NCI-H1092 treated with DMSO at 0.1 percent for 48 hours (cell line): ENCODE data around the gene JAK3.
A peak's percentile ranks its signal among the peaks of the same experiment; 100 is the strongest.

Experiments
- DNase-seq: peaks from one replicate; lab custom pipeline; 2025; lab: John Stamatoyannopoulos, UW

Gene JAK3

DNA sequence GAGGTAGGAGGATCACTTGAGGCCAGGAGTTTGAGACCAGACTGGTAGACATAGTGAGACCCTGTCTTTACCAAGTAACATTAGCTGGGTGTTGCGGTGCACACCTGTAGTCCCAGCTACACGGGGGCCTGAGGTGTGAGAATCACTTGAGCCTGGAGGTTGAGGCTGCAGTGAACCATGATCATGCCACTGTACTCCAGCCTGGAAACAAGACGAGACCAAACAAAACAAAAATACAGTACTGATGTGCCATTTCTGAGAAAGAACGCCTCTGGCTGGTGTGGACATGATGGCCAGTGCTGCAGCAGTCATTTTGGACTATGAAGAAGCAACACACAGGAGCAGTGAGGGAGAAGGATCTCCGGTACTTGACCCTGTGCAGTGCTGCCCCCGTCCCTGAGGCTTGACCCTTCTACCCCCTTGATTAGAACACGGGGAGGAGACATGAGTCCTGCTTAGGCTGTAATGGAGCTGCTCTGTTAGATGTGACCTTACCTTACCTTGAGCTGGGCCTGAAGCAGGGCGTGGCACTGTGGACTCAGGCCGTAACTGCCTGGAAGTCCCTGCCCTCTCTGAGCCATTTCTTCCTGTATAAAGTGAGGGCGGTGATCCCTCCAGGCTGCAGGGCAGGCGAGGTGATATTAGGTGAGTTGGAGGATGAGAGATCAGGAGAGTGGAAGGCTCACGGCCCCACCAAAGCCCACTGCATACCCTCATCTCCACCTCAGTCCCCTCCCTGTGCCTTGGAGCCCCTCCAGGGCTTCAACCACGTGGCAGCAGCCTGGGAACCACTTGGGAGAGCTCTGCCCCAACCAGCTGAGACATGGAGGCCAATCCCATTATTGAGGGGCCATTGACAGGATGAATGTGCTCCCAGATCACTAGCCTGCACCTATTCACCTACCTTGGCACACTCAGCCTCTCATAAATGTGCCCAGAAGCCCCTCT, 17.9 kb upstream of the JAK3 start:
- no peak for DNase-seq

DNA sequence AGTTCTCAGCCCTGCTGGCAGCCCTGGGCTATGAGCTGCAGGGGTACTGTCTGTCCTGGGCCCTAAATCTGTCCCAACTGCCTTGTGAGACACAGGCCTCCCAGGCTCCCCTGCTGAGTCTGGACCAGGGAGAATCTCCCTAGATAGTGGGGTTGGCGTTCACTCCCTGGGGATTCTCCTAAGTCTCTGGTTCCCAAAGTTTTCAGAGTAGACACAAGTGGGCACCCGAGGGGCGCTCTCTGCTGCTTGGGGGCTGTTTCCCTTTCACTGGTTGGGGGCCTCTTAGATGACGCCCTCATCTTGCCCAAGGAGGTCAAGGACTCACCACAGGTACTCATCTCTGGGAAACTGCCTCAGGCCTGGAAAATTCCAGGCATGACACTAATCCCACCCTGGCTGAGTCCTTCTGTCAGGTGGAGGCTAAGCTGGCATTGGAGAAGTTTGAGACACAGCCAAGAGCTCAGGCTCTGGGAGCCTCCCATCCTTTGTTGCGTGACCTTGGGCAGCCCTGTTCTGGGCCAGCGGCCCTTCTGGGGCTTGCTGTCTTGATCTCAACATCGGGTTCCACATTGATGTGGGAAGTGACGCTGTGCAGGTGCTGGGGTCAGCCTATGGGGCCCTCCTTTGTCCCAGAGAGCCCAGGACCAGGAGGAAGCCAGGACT, 15.9 kb upstream of the JAK3 start:
- DNase-seq, result no peak

DNA sequence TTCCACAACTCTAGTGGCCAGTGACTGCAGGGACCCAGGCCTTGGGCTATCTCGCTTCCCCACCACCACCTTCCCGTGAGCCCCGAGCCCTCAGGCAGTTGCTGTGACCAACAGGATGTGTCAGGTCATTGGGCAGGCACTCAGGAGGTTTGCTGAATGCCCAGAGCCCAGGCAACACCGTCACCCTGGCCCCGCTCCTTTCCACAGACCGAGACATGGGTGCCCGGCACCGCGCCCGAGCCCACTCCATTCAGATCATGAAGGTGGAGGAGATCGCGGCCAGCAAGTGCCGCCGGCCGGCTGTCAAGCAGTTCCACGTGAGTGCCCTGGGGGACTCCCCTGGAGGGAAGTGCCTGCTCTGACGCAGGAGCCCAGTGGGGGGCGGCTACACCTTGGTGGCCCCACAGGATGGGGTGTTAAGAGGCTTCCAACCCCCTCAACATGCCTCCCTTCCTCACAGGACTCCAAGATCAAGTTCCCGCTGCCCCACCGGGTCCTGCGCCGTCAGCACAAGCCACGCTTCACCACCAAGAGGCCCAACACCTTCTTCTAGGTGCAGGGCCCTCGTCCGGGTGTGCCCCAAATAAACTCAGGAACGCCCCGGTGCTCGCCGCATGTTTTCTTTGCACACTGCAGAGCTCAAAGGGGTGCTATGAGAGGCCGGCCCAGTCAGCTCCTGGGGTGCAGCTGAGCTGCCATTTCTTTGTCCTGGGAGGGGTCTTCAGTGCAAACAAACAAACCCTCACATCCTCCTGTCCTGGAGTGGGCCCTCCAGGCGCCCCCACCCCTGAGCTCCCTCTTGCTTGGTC, 15.1 kb upstream of the JAK3 start:
- no peak for DNase-seq

DNA sequence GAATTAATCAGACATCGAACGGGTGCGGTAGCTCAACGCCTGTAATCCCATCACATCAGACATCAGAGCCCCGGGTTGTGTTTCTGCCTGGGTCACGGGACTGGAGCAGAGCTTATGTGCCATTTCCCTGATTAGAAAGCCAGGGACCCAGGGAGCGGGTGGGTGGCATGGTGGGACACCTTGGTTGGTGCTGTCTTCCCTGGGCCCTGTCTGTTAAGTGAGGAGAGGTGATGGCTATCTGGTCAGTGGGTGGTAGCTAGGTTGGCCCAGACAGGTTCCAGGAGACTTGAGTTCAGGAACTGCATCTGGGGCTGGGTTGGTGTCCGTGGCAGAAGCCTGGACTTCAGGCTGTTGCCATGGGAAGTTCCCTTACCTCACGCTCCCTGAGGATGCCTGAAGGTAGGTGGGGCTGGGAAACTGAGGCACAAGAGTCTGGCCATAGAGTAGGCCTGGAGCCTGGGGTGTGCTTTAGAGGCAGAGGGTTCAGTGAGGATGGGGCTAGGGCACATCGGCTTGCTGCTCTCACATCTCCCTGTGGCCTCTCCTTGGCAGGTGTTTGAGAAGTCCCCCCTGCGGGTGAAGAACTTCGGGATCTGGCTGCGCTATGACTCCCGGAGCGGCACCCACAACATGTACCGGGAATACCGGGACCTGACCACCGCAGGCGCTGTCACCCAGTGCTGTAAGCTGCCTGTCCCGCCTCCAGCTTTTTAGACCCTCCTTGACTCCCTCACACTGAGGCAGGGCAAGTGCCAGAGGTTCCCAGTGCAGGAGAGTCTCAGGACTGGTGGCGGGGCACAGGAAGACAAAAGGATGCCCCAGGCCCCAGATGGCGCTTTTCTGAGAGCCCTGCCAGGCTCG, 14.0 kb upstream of the JAK3 start:
- no peak for DNase-seq

DNA sequence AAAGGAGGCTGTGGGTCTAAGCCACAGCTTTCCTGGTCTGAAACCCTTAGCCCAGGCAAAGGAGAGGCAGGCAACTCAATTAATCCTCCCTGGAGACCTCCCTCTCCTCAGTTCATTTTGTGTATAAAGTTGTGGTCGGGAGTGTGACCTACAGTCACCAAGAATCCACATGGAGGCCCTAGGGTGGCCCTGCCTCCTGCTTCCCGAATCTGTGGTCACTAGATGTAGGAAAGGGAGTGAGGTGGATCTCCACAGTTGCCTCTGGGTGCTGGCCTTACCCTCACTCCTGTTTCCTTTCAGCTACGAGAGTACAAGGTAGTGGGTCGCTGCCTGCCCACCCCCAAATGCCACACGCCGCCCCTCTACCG, 13.2 kb upstream of the JAK3 start:
- DNase-seq, result no peak

DNA sequence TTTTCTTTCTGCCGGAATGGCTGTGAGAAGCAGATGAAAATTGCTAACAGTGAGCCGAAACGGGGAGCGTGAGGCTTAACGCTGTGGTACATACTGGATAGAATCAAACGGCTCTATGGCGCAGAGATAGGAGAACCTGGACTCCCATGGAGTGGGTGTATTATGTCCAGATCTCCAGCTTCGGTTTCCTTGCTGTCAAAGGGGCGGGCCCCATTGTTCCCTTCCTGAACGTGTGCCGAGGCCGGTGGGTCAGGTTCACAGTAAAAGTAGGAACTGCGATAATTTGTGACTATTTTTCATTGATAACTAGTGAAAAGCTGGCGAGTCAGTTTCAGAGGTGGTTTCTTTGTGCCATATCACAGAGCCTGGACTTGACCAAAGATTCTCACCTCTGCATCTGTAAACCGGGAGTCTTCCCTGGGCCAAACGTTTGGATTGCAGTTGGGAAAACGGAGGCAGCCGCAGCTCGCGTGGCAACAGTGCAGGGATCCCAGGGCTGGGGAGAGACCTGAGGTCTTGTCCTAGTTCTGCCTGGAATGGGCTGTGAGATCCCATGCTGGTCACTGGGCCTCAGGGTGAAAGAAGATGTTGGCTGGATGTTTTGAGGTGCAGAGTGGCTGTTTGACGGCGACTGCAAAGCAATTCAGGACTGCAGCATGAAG, 12.7 kb upstream of the JAK3 start:
- no peak for DNase-seq

DNA sequence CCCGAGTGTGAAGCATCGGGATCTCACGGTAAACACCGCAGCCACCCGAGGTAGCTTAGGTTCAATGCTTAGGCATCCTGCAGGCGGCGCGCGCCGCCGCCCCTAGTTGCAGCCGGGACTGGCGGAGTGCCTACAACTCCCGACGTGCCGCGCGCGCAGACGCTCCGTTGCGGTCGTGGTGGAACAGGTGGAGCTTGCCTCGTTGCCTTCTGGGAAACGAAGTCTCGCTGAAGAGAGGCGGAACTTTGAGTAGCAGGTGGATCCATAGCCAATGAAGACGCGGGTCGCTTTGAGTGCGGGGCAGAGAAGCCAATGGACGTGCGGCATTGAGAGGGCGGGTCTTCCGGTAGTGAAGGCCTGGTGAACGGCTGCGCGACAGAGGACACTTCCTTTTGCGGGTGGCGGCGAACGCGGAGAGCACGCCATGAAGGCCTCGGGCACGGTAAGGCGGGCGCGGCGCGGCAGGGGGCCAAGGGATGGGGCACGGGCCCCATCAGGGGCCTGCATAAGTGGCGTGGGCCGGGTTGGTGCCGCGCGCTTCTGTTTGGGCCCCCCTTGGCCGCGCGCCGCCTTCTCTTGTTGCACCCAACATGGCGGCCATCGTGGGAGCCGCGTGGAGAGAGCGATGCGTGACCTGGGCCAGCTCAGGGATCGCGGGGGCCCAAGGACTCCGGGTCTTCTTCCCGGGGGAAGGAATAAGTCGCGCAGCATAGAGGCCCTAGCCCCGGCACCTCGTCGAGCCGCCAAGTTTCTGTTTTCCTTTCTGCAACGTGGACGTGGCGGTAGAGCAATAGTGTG, 11.9 kb upstream of the JAK3 start, which contains the start of gene RPL18A:
RPL18A (plus strand) TSS at position 378 of the 798 bp plus-strand sequence; CDS start at position 425, 47 bp downstream.
- DNase-seq, result peak; percentile 99

DNA sequence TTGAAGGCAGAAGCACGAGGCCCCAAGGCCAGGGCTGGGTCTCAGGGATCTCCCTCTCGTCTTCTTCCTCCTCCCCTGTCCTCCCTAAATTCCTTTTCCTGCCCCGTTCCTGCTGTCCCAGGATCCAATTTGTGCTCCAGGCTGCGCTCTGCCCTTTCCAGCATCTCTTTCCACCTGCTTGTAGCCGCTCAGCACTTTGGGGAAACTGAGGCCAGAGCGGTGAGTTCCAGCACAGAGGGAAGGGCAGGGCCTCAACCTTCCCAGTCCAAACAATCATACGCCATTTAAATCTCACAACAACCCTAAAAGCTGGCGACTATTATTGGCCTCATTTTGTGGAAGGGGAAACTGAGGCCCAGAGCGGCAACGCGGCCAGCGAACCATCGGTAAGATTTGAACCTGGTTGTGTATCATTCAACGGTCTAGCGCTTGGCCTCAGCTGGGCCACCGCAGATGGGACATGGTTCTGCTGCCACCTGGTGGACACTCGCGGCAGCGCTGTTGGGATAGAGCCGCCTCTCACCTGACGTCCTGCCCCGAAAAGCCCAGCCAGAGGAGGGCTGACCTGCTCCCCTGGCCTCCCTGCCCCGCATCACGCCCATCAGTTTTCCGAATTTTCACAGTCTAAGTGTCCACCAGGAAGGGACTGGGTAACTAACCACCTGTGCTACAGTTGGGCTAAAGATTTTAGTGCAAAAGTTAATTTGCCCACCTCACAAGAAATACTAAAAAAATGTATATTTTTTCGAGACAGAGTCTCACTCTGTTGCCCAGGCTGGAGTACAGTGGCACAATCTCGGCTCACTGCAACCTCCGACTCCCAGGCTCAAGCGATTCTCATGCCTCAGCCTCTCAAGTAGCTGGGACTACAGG, 7.7 kb upstream of the JAK3 start:
- peak; percentile 54 for DNase-seq

DNA sequence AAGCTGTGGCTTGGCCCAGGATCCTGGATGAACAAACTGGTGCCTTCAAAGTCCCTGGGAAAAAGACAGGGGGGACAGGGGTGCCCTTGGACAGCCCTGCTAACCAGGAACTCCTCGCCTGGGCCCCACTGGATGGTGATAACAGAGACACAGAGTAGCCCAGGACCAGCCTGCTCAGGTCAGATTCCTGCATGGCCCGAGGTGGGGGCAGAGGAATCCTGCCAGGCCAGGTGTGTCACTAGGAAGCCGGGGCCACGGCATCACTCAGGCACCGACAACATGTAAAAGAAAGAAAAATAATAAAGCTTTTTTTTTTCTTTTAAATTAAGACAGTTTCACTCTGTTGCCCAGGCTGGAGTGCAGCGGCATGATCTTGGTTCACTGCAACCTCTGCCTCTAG, 6.3 kb upstream of the JAK3 start:
- no peak for DNase-seq

DNA sequence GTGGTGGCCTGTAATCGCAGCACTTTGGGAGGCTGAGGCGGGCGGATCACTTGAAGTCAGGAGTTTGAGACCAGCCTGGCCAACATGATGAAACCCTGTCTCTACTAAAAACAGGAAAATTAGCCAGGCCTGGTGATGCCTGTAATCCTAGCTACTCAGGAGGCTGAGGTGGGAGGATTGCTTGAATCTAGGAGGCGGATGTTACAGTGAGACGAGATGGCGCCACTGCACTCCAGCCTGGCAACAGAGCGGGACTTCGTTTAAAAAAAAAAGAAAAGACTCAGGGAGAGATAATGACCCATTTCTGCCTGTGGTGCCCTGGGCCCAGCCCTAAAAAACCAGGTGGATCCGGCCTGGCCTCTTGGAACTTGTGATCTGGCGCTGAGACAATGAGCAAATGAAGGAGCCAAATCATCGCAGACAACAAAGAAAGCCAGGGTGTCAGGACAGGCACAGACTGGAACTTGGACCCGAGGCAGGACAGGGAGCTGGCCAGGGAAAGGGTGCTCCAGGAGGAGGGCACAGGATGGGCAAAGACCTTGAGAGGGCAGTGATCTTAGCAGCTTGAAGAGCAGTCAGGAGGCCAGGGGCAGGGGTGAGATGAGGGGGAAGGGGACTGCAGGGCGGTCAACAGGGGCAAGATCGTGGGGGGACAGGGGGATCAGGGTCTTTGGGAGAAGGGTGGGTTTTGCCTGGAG, 962 bp upstream of the JAK3 start:
- no peak for DNase-seq

DNA sequence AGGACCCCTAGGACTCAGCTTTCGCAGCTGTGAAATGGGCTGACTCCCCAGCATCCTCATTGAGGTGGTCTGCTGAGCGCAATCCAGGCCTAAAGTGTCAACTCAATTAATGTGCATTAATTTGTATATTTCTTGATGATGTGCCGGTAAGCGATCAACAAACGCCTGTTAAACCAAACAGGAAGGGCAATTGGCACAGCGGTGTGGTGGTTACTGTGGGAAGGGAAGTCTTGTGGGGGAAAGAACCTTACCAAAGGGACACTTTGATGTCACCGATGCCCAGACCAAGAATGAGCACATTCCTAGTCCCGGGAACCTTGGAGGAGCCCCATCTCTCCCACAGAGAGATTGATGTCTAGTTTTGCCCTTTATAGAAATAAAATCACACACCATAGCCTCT, 1.6 kb downstream of the JAK3 start:
- DNase-seq, result no peak

DNA sequence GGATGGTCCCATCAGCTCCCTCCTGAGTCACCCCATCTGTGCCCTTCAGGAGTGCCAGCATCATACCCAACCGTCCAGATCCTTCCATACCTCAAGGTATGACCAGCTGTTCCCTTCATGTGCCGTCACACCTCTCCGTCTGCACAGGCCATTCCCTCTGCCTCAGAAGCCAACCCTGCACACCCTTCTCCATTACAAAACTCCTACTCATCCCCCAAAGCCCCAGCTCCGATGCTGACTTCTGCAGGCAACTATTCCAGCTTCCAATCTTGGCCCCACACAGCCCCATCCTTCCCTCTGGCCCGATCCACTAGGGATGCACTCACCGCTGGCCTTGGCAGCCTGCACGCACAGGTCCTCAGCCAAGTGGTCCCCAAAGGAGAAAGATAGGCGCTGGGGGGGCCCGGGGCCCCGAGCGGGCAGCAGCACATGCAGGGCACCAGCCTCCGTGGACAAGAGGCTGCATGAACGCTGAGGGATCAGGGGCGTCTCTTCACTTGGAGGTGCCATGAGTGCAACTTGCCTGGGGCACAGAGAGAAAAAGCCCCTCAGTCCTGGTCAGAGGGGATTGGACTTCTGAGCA, 3.8 kb downstream of the JAK3 start:
- DNase-seq, result no peak

DNA sequence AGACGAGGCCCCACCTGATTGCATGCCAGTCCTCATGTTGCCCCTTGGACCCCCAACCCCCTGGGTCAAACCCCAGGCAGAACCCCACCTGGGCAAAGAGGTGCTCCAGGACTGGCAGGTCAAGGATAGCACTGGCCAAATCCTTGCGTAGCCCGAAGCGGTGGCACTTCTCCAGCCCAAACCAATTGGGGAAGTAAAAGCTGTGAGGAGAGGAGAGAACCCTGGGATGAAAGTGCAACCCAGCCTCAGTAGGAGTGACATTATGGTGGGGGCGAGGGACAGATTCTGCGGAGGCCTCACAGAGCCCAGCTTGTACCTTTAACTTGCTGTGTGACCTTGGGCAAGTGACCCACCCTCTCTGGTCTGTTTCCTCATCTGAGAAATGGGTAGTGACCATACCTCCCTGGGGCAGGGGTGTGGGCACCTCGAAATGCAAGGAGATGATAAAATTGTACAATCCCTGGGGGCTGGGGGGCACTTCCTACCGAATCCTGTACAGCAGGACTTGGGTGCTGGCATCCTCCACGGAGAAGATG, 4.4 kb downstream of the JAK3 start:
- no peak for DNase-seq

DNA sequence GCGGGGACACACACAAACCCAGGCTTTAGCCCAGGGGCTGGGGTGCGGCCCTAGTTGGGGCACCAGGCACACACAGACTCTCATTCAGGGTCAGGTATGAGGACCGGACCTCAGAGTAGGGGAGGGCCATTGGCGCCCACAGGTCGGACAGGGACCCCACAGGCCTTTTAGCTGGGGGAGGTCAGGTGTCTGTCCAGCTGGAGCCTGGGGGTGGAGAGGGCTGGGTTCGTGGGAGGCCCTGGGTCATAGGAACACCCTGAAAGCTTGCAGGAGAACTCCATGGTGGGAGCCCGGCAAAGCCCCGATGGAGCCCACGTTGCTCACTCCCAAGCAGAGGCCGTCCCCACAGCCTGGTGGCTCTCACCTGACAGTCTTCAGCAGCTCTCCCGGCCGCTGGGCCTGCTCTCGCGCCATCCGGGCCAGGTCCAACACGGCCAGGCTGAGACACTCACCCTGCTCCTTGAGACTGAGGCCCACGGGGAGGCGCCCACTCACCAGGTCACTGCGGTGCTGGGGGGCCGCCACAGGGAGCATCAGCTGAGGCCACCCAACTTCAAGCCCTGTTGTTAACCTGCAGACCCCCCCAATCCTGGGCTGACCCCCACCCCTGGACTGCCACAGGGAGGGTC, 5.0 kb downstream of the JAK3 start:
- DNase-seq, result no peak

DNA sequence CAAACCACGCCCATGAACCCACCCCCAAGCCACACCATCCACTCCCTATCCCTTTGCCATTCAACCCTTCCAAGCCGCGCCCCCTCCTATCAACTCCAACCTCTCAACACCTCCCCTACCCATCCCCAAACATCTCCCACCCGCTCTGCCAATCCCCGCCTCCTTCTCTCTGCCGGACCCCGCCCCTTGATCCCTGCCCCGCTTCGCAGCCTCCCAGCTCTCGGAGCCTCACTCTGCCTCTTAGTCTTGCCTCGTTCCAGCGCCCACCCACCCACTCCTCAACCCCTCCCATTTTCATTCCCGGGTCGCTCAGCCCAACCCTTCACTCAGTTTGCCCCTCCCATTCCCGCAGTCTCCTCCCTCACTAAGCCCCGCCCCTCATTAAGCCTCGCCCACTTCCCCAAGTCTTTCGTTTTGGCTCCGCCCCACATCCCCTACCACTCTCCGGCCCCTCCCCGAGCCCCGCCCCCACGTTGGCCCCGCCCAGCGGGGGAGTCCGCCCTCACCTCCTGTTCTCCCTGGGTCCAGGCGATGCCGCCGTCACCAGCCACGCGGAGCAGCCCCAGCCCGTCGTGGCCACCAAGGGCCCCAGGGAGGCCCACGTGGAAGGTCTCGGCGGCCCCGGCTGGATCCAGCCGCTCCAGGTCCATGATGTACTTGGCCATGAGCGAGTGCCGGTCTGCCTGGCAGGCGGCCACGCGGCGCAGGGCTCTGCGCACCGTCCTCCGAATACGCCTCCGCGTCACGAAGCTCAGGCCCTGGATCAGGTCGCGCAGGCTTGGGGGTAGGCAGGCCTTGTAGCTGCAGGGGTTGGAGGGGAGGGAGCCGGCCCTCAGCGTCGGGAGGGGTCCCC, 5.7 kb downstream of the JAK3 start:
- DNase-seq, result peak; percentile 59

DNA sequence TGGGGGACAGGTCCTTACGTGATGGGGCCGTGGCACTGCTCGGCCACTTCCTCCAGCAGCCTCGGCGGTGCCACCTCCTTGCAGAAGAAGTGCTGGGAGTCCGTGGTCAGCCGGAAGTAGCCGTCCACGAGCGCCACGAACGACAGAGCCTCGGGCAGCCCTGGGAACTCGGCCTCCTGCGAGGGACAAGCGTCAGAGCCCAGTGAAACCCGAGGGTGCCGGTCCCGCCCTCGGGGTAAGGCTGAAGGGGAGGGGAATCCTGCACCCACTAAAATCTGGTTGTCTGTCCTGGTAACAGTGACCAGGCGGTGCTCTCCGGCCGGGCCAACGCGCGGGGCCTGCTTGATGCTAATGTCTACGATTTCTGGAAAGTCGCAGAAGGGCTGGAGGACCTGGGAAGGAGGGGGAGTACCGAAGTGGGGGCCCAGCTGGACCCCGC, 6.4 kb downstream of the JAK3 start:
- DNase-seq, result no peak
